GM21515 (cell line): ENCODE results near the gene CDCA7L.

Experiments
- ATAC-seq: cut with Tn5 transposase; IDR thresholded peaks from one replicate; pipeline ENCODE4 v1.9.1; 2021; ENCODE audit not compliant: unreplicated experiment

The CDCA7L gene

DNA sequence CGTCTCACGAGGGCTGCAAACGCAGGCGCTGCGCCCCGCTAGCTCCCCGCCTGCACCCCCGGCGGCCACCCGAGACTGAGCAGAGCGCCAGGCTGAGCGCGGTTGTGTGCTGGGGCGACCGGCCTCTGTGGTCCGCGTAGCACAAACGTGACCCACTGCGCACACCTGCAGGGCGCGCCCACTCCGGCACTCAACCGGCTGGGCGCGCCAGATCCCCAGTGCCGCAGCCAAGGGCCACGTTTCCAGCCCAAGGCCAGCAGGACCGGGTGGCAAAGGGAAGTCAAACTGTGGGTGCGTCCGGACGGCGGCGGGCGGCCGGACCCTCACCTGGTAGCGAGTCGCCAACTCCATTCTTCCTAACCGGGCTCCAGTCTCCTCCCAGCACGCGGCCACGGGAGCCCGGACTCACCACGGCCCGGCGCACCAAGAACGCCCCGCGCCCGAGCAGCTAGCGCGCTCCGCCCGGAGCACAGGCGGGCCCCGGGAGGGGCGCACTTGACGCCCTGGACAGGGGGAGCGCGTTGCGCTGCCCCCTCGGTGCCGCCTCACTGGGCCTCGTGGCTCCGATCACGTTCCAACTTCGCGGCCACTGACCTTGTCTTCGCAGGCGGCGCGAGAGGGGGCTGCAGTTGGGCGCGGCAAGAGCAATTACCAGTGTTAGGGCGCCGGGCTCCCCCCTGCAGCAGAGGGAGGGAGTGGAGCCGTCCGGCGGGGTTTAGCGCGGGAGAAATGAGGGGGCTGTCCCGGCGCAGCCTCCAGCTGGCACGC lies at the start of gene CDCA7L:
TSS of gene CDCA7L (minus strand) at position 446 of the 768 bp plus-strand sequence. CDS start at position 351, 95 bp downstream.
- ATAC-seq: peak; percentile 84

DNA sequence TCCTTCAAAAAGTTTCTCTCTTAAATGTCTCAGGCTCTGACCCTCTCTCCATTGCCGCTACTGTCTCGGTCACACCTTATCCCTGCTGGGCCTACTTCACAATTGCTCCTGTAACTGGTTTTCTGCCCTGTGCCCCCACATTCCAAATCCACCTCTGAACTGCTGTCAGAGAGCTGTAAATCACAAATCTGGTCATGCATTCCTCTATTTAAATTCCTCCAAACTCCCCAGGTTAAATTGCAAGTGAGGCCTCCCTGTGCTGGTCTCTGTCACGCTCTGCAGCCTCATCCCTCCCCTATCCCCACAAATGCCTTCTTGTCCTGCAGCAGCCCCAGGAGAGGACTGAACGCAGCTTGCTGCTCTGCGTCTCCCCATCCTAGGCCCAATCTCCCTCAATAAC lies 40.4 kb upstream of the CDCA7L start:
- ATAC-seq: no peak

DNA sequence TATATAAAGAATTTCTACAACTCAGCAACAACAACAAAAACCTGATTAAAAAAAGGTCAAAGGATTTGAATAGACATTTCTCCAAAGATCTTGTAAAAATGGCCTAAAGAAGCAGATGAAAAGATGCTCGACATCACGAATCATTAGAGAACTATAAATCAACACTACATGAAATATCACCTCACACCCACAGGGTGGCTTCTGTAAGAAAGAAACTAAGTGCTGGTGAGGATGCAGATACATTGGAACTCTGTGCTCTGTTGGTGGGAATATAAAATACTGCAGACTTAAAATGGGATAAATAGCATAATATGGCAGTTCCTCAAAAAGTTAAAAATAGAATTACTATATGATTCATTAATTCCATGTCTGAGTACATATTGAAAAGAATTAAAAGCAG lies 38.3 kb upstream of the CDCA7L start:
- no peak for ATAC-seq

DNA sequence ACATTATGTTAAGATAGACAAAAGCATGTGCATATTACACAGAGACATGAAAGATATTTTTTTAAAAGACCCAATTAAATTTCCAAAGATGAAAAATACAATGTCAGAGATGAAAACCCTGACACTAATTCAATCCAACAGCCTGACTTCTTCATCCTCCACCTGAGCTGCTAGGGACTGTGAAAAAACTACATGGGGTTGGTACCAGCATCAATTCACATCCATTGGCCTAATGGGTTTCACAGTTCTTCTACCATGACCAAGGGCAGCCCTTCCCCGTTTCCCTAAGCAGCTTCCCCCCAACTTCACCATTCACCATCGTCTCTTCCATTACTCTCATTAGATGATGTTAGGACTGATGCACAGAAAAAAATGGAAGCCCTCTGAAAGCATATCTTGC lies 37.4 kb upstream of the CDCA7L start:
- ATAC-seq: no peak

GRCh38 chr7:21981524-21981923 lies 35.8 kb upstream of the CDCA7L start:
- no peak for ATAC-seq

DNA sequence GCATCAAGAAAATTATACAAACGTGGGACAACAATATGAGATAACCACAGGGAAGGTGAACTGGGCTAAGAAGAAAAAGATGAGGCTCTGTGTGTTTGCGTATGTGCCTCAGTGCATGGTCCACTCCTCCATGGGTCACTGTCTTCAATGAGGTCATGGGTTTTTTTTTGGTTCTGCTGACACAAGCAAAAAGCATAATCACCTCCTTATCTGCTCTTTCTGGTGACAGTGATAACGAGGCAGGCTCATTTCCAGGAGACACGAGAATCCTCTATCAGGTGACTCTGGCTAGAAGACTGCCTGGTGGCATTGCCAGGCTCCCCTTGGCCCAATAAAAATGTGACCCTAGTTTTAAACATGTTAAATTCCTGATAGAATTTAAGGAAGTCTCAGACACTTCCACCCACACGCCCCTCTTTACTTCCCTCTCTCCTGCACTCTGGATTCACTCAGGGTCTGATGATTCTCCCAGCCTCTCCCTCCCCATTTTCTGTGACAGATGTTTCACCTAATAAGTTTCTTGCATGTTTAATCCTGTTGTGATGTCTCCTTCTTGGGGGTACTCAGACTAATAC lies 35.3 kb upstream of the CDCA7L start:
- no peak for ATAC-seq

DNA sequence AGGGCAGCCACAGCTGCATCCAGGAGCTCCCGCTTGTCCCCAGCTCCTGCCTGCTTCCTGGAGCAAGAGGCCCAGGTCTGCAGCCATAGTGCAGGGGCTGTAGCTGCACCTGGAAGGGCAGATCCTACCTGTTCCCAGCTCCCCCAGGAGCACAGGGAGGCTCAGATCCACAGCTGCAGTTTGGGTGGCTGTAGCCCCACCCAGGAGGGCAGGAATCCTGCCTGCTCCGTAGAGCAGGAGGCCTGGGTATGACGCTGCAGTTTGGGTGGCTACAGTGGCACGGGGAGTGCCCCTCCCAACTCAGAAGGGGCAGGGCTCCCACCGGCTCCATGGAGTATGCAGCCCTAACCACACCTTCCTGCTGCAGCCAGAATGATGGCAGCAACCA lies 26.7 kb upstream of the CDCA7L start:
- ATAC-seq: no peak

DNA sequence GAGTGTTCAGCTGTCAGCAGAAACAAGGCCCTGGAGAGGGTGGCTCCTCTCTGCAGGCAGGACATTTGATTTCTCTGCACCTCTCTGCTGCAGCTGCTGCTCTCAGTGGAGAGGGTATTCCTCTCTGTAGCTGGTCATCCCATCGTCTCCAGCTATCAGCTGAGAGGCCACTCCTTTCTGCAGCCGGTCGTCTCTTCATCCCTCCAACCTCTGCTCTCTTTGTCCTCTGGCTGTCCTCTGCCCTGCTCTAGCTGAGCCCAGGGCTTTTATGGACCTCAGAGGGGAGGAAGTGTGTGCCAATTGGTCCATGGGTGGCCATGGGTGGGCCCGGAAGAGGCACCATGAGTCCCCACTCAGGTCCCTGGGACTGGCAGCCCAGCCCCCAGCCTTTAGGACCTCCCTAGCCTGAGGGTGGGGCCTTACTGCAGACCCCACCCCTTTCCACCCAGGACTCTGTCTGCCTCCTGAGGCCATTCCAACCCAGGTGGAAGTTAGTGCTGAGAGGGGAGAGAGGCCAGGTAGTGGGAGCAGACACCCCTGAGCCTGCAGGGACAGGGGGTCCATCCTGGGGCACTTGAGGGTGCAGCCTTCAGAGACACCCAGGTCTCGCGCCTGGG lies 26.2 kb upstream of the CDCA7L start:
- no peak for ATAC-seq

- no peak for ATAC-seq
Measured at GRCh38 chr7:21969822-21970221, 24.1 kb upstream of the CDCA7L start.

GRCh38 chr7:21967598-21968003 lies 21.9 kb upstream of the CDCA7L start:
- ATAC-seq: no peak

GRCh38 chr7:21966271-21966670 lies 20.6 kb upstream of the CDCA7L start:
- ATAC-seq: peak; percentile 91

DNA sequence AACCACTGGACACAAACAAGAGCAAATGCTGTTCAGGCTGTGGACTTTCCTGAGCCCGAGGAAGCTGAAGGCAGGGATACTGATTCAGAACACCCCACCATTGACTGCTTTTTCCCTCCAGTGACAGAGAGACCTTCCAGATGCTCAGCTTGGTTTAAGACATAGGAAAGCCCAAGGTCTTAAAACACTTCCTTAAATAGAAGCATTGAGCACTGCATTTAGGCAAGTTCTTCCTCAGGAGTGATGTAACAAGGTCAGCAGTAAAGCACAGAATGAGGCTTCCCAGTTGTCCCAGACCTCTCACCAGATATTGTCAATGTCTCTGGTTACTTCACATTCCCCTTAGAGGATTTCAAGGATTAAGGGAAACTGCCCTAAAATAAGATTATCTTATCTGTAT lies 19.6 kb upstream of the CDCA7L start:
- no peak for ATAC-seq

DNA sequence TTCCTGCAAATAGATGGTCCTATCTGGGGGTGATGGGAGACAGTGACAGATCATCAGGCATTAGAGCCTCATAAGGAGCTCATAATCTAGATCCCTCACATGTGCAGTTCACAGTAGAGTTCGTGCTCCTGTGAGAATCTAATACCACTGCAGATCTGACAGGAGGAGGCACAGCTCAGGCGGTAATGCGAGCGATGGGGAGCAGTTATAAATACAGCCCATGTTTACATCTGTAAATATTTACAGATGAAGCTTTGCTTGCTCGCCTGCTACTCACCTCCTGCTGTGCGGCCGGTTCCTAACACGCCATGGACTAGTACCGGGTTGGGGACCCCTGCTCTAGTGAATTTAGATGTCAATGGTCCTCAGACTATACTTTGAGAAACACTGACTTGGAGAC lies 17.0 kb upstream of the CDCA7L start:
- no peak for ATAC-seq

DNA sequence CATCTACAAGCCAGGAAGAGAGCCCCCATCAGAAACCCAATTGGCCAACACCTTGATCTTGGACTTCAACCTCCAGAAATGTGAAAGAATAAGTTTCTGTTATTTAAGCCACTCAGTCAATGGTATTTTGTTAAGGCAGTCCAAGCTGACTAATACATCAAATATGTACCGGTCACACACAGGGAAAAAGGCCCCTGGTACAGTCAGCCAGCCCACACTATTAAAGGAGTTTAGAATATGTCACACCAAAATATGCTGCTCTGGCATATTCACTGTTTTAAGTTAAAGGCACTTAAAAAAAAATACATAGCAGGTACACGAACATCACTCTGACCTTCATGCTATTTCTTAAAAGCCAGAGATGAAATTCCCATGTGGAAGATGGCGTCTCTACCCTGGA lies 15.2 kb upstream of the CDCA7L start:
- no peak for ATAC-seq

DNA sequence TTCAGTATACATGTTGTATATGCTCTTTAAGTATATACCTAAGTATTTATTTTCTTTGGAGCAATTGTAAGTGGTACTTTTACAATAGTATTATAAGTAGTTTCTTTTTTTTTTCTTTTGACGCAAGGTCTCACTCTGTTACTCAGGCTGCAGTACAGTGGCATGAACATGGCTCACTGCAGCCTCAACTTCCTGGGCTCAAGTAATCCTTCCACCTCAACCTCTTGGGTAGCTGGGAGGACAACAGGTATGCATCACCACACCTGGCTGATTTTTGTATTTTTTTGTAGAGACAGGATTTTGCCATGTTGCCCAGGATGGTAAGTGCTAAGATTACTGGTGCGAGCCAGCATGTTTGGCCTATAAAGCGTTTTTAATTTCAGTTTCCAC lies 13.7 kb upstream of the CDCA7L start:
- ATAC-seq: no peak

GRCh38 chr7:21953781-21954180 lies 8.1 kb upstream of the CDCA7L start:
- ATAC-seq: no peak

DNA sequence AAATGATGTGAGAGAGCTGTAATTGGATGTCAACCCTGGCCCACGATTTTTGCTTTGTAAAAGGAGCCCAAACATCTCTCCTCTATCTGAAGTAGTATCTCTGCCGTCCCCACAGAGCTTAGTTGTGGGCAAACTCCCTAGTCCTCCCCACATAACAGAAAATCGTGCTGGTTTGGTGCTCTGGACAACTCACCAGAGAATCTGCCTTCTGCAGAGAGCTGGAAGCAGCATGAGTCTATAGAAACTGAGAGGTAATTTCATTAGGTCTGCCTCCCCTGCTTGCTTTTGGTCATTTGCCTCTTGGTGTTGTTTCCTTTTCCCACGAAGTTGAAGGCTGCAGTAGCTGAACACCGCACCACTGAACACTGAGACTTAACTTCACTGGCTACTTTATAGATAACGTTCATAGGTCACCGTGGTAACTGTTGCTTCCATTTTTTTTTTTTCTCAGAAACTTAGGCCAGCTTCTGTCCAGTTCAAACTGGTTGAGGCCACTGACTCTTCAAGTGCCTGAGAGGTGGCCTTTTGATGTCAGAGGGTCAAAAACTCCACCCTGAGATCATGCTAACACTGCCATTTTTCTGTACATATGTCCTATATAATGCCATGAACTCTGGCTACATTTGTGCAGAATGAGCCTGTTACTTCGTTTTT lies 3.3 kb upstream of the CDCA7L start:
- no peak for ATAC-seq

DNA sequence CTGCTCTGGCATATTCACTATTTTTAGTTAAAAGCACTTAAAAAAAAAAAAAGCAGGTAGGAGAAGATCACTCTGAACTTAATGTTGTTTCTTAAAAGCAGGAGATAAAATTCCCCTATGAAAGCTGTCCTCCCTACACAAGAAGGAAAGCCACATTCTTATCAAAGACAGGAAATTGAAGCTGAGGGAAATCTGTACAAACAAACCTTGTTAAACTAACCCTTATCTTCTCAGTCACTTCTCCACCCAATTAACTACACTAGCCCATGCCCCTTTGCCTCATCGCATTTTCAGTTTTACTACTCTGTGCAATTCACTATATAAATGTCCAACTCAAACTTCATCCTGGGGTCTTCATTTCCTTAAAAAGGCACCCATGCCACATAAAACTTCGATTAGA lies 2.7 kb upstream of the CDCA7L start:
- no peak for ATAC-seq

DNA sequence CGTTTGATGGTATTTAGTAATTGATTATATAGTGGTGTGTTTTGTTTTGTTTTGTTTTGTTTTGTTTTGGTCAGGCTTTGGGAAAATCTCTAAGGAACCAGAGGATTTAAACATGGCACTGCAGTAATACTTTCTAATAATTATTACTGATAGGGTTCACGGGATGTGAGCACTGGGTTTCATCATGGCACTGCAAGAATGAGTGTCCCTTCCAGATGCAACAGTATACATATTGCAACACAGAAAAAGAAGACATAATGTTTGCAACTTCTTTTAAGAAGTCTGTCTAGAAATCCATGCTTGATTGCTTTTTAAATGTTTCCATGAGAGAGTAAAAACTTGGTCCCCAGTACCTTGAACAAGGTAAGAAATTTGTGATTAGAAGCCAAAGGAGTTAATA lies 2.2 kb upstream of the CDCA7L start:
- ATAC-seq: no peak

GRCh38 chr7:21947056-21947455 lies 1.4 kb upstream of the CDCA7L start:
- ATAC-seq: no peak

DNA sequence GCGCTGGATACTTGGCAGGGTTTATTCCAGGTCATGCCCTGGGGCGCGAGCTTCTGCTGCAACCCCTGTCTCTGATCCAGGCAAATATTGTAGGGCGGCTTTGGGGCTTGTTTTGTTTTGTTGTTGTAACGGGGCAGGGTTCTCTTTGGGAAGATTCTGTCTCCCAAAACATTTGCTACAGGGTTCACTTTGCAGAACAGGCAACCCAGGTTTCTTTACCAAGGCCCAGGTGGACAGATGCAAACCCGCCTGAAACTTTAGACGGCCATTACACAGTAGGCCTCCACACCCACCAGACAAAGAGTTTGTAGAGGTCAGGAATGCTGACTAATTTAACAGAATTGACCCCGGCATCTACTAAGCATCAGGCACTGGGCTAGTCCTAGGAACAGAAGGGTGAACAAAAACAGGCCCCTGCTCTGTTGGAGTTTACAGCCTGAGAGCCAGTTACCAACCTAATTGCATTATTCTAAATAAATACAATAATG lies 567 bp upstream of the CDCA7L start:
- no peak for ATAC-seq
